ENCODE measurements around the gene TRIM15.
A peak's percentile ranks its signal among the peaks of the same experiment; 100 is the strongest.
"Not testable (repeated sequence)": the region's sequence is repeated elsewhere in the genome, so short reads cannot be mapped to it uniquely, and the experiment has no call there.

TRIM15 gene

DNA sequence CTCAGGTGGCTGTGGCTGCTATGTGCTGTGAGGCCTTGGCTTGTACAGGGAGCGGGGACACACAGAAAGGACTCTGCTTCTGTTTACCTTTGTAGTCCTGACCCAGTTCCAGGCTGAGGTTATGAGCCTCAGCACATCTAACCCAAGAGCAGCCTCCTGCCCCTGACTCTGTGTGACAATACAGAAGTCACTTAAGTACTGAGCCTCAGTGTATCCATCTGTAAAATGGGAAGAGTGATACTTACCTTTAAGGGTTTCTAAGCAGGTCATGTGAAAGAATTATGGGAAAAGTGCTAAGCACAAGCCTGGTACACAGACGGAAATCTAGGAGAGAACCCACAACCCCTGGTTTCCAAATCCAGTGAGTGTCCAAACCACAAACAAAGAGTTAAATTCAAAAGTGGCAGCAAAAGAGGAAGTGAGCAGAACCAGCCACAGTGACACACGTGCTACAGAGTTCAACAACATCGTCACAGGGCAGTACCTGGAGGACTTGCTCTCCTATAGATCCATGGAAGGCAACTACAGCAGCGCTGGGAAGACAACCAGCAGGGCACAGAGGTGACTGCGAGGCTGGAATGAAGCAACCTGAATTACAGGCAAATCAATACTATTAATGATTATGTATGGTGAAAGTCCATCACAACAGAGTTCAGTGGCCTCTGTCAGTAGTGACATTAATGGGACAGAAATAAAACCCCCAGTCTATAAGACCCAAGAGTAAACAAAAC, 37.4 kb downstream of the TRIM15 start:
- DNase-seq, result no peak

- DNase-seq, result no peak
Observed at GRCh38 chr6:30202366-30202765, 39.0 kb downstream of the TRIM15 start.

GRCh38 chr6:30204116-30204515, 40.8 kb downstream of the TRIM15 start:
- no peak for DNase-seq

GRCh38 chr6:30206152-30206551, 42.8 kb downstream of the TRIM15 start:
- no peak for DNase-seq

- no peak for DNase-seq
Observed at GRCh38 chr6:30206799-30207618, 43.7 kb downstream of the TRIM15 start.

DNA sequence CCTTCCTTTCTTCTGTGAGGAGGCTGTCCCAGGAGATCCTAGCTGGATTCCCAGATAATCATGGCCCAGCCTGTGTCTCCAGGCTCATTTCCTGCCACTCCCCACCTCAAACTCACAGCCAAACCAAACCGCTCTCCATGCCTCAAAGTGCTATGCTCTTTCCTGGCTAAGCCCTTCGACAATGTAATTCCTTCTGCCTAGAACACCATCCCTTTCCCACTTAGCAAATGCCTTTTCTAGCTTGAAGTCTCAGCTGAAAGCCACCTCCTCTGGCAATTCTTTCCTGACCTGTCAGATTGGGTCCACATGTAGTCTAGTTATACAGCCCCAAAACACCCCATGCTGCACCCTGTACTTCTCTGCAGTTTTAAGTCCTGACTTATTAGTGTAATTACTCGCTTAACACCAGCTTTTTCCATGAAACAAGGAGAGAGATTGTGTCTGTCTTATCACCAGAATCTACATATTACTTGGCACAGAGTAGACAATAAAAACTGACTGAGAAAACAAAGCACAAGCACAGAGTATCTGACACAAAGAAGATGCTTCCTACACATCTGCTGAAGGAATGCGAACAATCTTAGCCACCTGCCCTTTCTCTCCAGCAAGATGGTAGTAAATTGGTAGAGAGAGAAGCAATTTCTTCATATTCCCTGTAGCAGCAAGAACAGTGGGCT, 44.4 kb downstream of the TRIM15 start:
- no peak for DNase-seq

DNA sequence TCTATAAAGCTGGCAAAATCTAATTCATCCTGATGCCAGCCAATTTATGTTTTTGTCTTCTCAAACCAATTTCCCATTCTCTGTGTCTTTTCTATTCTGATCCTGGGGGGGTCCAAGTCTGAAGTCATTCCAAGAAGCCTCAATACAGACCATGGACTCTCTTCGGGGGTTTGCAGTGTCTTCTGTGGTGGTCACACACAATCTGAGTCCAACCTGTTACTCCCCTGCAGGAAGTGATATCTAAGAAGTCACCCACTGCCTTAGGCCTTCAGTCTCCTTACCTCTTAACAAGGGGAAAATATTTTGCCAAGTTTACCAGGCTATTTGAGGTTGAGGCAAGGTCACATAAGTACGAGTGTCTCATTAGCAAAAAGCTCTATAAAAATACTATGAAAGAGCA, 48.0 kb downstream of the TRIM15 start:
- DNase-seq, result no peak

DNA sequence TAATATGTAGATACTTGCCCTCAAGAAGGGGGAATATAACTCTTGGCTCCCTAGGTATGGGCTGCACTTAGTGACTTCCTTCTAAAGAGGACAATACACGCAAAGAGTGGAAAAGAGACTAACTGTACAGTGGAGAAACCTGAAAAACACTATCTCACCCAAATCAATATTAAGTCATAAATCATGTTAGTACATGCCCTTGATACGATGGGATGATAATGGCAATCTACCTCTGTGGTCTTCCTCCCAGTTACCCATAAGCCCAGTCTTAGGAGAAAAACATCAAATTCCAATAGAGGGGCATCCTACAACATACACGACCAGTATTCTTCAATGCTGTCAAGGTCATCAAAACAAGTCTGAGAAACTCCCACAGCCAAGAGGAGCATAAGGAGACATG, 48.6 kb downstream of the TRIM15 start:
- no peak for DNase-seq

- DNase-seq, result peak; percentile 98
Observed at GRCh38 chr6:30212865-30213666, 49.7 kb downstream of the TRIM15 start, which contains the start of gene TRIM26. TSS of gene TRIM26 (minus strand) at chr6:30213406. CDS start at chr6:30199103, 14,303 bp downstream.

GRCh38 chr6:30213667-30213956, 50.3 kb downstream of the TRIM15 start:
- DNase-seq, result no peak

- peak; percentile 66 for DNase-seq
Observed at GRCh38 chr6:30213957-30214656, 50.8 kb downstream of the TRIM15 start.

GRCh38 chr6:30214657-30214982, 51.3 kb downstream of the TRIM15 start:
- DNase-seq, result no peak

DNA sequence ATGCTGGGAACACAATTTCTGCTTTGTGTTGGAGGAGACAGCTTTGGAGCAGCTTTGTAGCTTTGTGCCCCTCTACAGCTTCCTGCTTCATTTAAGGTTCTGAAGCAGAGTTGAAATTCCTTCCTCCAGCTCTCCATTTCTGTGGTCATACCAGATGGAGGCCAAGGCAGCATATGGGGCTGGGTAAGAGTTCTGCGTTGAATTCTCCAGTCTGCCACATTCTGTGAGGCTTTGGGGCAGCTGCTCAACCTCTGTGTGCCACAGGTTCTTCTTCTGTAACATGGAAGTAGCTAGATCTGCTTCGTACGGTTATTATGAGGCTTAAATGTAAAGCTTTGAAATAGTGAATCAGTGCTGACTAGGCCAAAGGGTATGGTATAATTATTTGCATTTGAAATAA, 52.8 kb downstream of the TRIM15 start:
- no peak for DNase-seq

- peak; percentile 79 for DNase-seq
Observed at GRCh38 chr6:30219244-30219643, 55.9 kb downstream of the TRIM15 start.

DNA sequence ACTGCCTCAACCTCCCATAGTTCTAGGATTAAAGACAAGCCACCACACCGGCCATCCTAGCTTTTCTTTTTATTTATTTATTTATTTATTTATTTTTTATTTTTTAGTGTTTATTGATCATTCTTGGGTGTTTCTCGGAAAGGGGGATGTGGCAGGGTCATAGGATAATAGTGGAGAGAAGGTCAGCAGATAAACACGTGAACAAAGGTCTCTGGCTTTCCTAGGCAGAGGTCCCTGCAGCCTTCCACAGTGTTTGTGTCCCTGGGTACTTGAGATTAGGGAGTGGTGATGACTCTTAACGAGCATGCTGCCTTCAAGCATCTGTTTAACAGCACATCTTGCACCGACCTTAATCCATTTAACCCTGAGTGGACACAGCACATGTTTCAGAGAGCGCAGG, 58.0 kb downstream of the TRIM15 start:
- DNase-seq, result not testable (repeated sequence)

DNA sequence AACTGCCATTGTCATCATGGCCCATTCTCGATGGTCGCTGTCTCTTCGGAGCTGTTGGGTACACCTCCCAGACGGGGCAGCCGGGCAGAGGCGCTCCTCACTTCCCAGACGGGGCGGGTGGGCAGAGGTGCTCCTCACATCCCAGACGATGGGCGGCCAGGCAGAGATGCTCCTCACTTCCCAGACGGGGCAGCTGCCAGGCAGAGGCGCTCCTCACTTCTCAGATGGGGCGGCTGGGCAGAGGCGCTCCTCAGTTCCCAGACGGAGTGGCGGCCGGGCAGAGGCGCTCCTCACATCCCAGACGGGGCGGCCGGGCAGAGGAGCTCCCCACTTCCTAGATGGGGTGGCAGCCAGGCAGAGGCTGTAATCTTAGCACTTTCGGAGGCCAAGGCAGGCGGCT, 58.6 kb downstream of the TRIM15 start:
- not testable (repeated sequence) for DNase-seq

All from NCI-H345 (cell line).